Measurements from ENCODE around the gene RNF150.

The RNF150 gene

DNA sequence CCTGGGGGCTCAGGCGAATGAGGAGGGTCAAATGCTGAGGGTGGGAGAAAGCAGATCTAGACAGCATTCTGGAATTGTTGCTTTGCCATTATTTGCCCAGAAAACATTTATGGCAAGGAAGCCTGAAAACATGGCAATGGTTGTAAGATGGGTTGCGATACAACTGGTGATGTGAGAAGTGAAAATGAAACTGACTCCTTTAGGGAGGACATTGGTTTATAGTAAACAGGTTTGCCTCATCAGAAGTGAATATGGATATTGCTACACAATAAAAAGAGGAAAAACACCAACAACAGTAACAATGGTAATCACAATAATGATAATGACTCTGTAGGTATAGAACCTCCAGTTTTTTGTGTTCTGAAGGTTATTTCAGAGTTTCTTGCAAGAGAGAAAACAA is 270.1 kb downstream of the RNF150 start:
- TF ChIP-seq GATA2 (IDR thresholded peaks at IDR 0.05; ENCODE audit: low read depth, low read length) (no peak), GATA3 (IDR thresholded peaks at IDR 0.05; ENCODE audit: low read depth, low read length) (no peak)

DNA sequence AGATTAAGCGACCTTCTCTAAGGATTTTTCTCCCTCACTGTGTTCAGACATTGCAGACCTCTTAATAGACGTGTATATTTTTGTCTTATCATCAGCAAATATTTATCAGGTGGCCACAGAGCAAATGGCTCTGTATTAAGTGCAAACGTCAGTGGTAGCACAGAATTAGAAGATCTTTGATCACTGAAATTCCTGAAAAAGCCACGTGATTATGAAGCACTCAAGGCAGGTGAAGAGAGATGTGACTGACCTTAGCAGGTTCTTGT is 271.2 kb downstream of the RNF150 start:
- TF ChIP-seq GATA2 (IDR thresholded peaks at IDR 0.05; ENCODE audit: low read depth, low read length) (no peak), GATA3 (IDR thresholded peaks at IDR 0.05; ENCODE audit: low read depth, low read length) (no peak)

DNA sequence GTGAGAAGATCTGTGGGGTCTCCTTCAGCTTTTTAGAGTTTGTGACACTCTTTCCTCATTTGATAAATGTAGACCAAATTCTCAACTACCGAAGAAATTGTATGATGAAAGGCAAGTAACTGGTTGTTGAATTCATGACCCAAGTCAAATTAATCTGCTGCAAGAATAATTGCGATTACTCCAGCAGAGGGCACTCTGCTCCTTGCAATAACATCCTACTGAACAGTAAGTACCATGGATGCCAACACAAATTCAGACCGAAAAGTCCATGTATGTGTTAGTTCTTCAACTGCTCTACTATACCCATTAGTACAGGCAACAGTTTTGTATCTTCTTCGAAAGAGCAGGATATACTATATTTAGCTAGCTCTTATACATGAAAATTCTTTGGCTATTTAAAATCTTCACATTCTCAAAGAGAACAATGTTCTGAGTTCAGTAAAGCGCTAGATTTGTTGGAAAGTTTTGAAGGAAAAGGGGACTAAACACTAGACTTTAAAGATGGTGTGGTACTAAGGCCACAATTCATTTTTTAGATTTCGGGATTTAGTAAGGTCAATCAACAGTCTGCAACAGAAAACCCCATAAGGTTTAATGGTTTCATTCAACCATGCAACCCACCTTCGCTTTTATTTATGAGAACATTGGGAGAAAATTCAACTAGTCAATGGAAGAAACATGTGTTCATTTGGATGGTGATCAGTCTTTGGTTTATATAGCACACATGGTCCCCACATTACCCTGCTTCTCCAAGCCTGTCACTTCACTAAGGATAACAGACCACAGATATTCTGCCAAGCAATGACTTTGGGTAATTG is 271.7 kb downstream of the RNF150 start:
- TF ChIP-seq GATA2 (IDR thresholded peaks at IDR 0.05; ENCODE audit: low read depth, low read length) (no peak), GATA3 (IDR thresholded peaks at IDR 0.05; ENCODE audit: low read depth, low read length) (no peak)

DNA sequence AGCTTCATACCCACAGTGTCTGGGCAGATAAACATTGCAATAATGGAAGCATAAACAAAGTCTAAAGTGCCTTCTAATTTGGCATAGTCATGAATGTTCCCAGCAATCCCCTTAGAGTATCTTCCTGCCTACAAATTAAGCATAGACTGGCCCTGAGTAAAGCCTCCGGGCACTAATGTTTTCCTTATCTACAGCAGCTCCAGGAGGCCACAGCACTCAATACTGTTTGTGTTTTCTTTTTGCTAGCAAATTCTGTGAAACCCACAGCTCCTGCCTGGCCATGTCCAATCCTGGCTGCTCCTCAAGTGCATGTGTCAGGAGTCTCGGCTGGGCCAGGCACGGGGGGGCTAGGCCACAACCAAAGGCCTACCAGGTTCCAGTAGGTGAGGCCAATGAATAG is 274.4 kb downstream of the RNF150 start:
- TF ChIP-seq GATA3 (IDR thresholded peaks at IDR 0.05; ENCODE audit: low read depth, low read length): no peak
- peak; percentile 74 for TF ChIP-seq GATA2 (IDR thresholded peaks at IDR 0.05; ENCODE audit: low read depth, low read length)

DNA sequence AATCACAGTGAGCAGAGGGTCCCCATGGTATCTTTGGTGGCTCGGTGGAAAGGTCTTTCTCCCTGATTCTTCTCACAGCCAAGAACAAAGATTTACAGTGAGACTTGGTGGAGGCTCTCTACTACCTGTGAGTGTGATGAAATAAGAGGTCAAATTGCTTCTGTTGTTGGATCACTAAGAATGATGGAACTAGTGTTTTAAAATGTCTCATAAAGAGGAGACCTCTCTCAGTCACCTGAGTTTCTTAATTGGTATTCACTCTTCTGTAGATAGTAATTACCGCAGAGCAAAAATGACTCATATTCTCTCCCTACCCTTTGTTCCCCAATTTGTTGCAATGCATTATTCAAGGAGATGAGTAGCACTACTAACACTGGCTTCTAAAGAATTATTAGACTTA is 276.2 kb downstream of the RNF150 start:
- TF ChIP-seq GATA2 (IDR thresholded peaks at IDR 0.05; ENCODE audit: low read depth, low read length) (no peak), GATA3 (IDR thresholded peaks at IDR 0.05; ENCODE audit: low read depth, low read length) (no peak)

DNA sequence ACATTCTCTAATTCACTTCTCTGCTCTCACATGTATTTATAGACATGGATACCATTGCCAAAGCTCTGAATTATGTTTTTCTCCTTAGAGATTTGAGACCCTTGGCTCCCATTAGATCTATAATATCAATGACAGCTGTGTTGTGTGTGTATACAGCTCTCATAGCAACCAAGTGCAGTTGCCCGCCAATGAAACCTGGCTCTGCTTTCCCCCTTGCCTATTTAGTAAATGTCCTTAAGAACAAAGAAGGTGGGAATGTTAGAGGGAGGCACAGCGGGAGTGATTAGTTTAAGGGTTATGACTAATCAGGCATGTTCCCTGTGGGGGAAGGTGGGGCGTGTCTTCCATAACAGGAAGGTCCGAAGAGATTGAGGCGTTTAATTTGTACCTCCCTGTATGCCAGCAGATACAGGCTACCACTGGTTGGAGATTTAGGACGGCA is 276.6 kb downstream of the RNF150 start:
- TF ChIP-seq GATA2 (IDR thresholded peaks at IDR 0.05; ENCODE audit: low read depth, low read length): no peak
- no peak for TF ChIP-seq GATA3 (IDR thresholded peaks at IDR 0.05; ENCODE audit: low read depth, low read length)

DNA sequence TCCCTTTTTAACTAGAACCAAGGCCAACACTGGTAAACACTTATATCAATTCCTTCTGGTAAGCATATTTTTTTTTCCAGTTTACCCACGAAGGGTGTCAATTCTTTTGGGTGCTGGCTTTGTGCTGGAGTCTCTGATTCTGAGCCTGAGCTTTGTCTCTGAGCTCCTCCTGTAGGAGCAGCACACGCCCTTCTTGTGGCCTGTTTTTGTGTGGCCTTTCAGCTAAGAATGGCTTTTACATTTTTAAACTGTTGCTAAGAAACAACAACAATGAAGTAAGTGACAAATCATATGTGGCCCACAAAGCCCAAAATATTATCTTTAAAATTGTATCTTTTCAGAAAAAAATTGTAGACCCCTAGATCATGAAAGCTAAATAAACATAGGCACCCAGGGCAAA is 279.1 kb downstream of the RNF150 start:
- TF ChIP-seq GATA2 (IDR thresholded peaks at IDR 0.05; ENCODE audit: low read depth, low read length) (no peak), GATA3 (IDR thresholded peaks at IDR 0.05; ENCODE audit: low read depth, low read length) (no peak)

DNA sequence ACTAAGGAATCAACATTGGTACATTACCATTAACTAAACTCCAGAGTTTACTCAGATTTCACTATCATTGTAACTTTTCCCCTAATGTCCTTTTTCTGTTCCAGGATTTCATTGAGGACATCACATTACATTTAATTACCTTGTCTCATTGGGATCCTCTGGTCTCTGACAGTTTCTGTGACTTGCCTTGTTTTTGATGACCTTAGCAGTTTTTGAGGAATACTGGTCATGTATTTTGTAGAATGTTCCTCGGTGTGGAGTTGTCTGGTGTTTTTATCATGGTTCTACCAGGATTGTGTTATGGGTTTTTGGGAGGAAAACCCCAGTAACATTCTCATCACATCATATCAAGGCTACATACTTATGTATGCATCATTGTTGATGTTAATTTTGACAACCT is 281.5 kb downstream of the RNF150 start:
- TF ChIP-seq GATA2 (IDR thresholded peaks at IDR 0.05; ENCODE audit: low read depth, low read length): no peak
- TF ChIP-seq GATA3 (IDR thresholded peaks at IDR 0.05; ENCODE audit: low read depth, low read length): no peak

DNA sequence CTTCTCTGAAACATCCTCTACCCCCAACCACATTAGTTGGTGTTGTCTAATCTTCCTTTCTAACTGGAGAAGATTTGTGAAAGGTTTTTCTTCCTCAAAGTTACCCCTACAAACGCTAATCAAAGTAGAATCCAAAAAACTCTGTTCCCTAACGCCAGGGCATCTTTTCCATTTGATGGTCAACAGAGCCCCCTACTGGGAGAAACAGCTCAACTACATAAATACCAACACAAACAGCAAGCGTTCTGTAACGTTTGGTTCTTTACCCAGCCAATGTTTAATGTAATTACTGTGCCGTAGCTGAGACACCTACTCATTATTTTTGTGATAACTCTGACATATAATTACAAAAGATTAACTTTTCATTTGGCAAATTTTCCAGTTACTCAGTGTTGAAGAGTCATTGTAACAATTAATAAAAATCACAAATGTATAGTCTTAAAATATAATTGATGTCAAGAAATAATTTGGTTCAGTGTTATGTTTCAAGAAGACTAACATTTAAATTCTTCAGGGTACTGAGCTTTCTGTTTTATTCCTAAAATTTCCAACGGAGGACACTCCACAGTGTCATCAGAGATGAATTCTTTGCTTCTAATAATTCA is 282.1 kb downstream of the RNF150 start:
- TF ChIP-seq GATA3 (IDR thresholded peaks at IDR 0.05; ENCODE audit: low read depth, low read length): no peak
- no peak for TF ChIP-seq GATA2 (IDR thresholded peaks at IDR 0.05; ENCODE audit: low read depth, low read length)

DNA sequence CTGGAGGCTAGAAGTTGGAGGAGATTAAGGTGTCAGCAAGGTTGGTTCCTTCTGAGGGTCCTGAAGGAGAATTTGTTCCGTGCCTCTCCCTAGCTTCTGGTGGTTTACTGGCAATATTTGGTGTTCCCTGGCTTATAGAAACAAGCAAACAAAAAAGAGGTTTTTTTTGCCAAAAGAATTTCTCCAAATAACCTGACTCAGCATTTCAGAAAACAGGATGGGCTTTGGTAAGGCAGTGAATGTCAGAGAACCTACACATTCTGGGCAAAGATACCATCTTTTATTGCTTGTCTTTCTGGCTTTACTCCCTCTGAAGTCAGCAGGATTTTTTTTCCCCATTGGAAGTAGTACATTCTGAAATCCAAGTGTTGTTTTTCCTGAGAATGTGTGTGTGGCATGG is 283.7 kb downstream of the RNF150 start:
- no peak for TF ChIP-seq GATA3 (IDR thresholded peaks at IDR 0.05; ENCODE audit: low read depth, low read length)
- no peak for TF ChIP-seq GATA2 (IDR thresholded peaks at IDR 0.05; ENCODE audit: low read depth, low read length)

DNA sequence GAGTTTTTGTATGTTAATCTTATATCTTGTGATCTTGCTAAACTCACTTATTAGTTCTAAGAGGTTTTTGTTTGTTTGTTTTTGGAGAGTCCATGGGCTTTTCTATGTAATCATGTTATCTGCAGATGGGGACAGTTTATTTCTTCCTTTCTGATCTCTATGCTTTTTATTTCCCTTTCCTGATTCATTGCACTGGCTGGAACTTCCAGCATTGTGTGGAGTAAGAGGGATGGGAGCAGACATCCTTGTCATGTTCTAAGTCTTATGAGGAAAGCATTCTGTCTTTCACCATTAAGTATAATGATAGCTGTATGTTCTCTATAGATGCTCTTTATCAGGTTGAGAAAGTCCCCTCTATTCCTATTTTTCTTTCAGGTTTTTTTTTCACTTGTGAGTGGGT is 286.5 kb downstream of the RNF150 start:
- no peak for TF ChIP-seq GATA3 (IDR thresholded peaks at IDR 0.05; ENCODE audit: low read depth, low read length)
- TF ChIP-seq GATA2 (IDR thresholded peaks at IDR 0.05; ENCODE audit: low read depth, low read length): no peak

DNA sequence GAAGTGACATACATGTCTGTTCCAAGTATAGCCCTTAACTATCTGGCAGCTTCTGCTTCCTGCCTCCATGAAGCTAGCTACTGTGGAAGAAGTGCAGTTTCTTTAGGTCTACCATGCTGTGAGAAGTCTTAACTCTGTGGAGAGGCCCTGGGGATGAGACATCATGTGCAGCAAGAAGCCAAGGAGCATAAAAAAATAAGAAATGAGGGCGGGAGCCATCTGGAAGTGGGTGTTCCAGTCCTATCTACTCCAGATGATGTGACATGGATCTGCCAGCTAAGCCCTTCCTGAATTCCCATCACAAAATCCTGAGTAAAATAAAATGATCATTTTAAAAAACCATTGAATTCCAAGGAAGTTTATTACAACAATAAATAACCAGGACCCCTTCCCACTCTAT is 289.2 kb downstream of the RNF150 start:
- TF ChIP-seq GATA2 (IDR thresholded peaks at IDR 0.05; ENCODE audit: low read depth, low read length) (no peak), GATA3 (IDR thresholded peaks at IDR 0.05; ENCODE audit: low read depth, low read length) (no peak)

DNA sequence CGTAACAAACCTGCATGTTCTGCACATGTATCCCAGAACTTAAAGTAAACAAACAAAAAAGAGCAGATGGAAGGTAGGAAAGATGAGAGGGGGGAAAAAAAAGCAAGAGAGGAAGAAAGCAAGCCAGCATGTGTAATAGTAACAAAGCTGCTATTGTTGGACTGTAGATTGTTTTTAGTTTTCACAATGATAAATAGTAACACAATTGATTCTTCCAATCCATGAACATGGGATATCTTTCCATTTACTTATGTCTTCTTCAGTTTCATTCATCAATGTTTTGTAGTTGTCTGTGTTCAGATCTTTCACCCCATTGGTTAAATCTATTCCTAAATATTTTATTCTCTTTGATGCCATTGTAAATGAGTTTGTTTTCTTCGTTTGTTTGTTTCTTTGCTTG is 292.1 kb downstream of the RNF150 start:
- no peak for TF ChIP-seq GATA2 (IDR thresholded peaks at IDR 0.05; ENCODE audit: low read depth, low read length)
- TF ChIP-seq GATA3 (IDR thresholded peaks at IDR 0.05; ENCODE audit: low read depth, low read length): no peak

DNA sequence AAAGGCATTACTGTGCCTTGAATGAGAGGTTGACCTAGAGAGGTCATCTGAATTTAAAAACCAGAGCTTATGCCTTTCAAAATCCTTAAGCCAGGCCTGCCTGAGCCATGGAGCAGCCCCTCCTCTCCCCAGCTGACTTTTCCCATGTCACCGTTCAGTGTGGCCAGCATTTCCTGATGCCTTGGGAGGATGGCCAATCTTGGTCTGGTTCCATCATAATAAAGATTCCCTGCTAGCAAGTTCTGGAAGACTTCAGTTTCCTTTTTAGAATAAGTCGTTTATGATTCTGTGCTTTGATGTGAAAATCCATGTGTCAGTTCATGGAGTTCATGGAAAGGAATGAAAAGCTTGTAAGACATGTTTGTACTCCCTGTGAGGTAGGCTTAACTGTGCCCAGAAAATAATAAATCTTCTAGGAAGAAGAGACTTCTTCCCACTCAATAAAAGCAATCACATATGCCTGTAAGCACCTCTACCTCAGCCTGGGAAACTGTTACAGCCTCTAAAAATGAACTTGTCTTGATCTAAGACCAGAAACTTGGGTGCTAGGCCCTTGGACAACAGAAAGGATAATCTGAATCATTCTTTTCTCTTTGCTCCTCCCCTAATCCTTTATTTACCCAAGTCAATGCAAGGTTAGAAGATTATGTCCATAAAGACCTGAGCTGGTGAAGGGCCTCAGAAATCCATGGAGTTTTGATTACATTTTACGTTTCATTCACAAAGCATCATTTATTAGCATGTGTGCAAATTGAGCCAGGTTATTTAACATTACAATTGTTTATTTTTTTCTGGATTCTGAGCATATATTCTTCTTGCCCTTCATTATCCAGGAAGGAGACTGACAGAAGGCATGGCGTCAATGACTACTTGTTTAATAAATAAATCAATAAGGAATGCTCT is 293.1 kb downstream of the RNF150 start:
- TF ChIP-seq GATA3 (IDR thresholded peaks at IDR 0.05; ENCODE audit: low read depth, low read length): no peak
- TF ChIP-seq GATA2 (IDR thresholded peaks at IDR 0.05; ENCODE audit: low read depth, low read length): no peak

Measured in SH-SY5Y (cell line).